Mammary epithelial cell (primary cell): ENCODE data around the gene ACTN2.

ENCODE experiments used
- CTCF ChIP-seq, 2 donors: IDR thresholded peaks in 1 of 2; conservative IDR thresholded peaks in 1 of 2; 2 replicates each; pipeline ENCODE4 v1.5.1; 2011 to 2012; ENCODE audit warnings: inconsistent platforms in 2 of 2, low read length in 2 of 2, mild to moderate bottlenecking in 2 of 2, control low read depth in 1 of 2, low read depth in 1 of 2; ENCODE audit not compliant: insufficient read depth in 1 of 2; ENCODE audit errors: extremely low read depth in 1 of 2
- EZH2 ChIP-seq: IDR thresholded peaks from 2 replicates; pipeline ENCODE4 v1.6.1; 2012; ENCODE audit warnings: low read length, inconsistent platforms, borderline replicate concordance

- TF ChIP-seq CTCF (conservative IDR thresholded peaks at IDR 0.05 in 1 of 2, IDR thresholded peaks at IDR 0.05 in 1 of 2; ENCODE audit: extremely low read depth in 1 of 2, insufficient read depth in 1 of 2, low read depth in 1 of 2, low read length in 2 of 2) (no peak), EZH2 (no peak)
These were observed 19.5 kb downstream of the ACTN2 start for GRCh38 chr1:236705771-236706170.
